NCI-H748 treated with DMSO at 0.1 percent for 48 hours (cell line): ENCODE measurements around the gene GPRC5B.
A peak's percentile ranks its signal among the peaks of the same experiment; 100 is the strongest.

Source experiments
- DNase-seq: peaks from one replicate; lab custom pipeline; 2025; lab: John Stamatoyannopoulos, UW

The GPRC5B gene, protein sequence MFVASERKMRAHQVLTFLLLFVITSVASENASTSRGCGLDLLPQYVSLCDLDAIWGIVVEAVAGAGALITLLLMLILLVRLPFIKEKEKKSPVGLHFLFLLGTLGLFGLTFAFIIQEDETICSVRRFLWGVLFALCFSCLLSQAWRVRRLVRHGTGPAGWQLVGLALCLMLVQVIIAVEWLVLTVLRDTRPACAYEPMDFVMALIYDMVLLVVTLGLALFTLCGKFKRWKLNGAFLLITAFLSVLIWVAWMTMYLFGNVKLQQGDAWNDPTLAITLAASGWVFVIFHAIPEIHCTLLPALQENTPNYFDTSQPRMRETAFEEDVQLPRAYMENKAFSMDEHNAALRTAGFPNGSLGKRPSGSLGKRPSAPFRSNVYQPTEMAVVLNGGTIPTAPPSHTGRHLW

DNA sequence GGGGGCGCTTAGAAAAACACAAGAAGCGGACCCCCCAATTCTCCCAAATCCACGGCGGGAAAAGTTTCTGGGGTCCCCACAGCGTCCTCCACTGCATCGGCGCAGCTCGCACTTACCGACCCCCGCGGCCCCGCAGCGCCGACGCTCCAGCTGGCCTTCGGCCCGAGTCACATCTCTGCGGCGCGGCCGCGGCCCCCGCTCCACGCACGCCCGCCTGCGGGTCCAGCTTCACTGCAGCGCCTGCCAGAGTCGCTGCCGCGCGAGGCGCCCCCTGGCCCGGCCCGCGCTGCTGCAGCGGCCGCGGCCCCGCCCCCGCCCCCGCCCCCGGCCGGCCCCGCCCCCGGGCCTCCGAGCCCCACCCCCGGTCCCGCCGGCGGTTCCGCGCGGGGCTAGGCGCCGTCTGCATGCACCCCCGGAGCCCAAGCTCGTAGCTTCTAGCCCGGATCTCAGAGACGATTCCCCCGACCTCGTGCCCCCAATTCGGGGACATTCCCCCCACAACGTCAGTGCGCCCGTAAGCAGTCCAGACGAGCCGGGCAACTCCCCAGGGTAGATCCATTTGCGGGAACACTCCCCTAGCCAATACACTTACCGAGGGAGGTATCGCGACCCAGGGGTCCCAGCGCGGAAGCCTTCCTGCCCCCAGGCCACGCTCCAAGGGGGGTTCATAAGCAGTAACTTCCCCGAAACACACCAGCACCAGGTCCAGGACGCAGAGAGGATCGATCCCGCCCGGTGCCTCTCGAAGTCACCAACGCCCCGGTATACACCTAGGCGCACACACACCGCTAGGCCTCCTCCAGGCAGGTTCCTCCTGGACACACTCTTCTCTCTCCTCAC, at the start of gene GPRC5B:
GPRC5B (minus strand) TSS at position 238 of the 840 bp plus-strand sequence. CDS start 12,003 bp downstream, outside the sequence.
- no peak for DNase-seq

DNA sequence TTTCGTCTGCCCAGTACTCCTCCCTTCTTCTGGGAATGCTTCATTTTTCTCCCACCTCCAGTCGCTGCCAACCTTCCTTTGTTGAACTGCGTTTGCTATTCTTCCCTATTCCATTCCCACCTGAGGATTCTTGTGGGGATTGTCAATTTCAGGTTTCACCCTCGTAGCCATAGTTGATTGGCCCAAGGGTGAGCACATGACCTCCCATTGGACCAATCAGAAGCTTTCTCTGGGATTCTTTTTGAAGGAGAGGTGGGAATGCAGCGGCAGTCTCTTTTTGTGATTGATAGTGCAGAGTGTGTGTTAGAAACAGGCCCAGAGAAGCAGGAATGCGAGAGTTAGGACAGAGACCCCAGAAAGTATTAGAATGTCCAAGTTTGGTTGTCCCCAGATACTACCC, 49.1 kb upstream of the GPRC5B start:
- DNase-seq, result no peak

DNA sequence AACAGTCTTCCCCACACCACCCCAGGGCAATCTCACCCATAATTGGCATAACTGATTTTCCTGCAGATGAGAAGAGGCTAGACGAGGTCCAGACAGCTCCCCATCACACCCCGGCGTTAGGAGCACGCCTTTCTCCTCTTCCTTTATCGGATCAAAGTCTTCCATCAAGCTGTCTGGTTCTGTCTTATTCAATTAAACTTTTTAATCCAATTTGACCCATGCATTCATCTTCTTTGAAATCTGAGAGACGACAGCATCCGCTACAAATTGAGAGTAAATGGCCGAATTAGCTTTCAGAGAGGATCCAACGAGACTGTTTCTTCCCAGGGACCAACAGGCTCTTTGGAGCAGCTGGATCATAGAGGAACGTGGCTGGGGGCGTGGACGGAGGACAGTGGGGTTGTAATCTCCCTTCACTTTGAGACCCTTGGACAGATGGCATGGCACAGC, 44.4 kb upstream of the GPRC5B start:
- DNase-seq, result no peak

DNA sequence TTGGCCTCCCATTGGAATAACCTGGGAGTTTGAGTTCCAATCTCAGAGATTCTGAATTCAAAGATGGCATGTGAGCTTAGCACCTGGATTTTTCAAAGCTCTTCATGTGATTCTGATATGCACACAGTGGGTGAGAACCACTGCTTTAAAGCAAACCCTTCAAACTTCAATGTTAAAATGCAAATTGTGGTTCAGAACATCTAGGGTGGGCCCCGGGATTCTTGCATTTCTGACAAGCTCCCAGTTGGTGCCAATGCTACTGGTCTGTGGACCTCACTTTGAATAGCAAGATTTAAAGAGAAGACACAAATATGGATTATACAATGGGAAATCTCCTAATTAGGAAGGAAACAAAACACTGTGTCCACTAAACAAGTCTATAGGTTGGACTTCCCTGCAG, 43.8 kb upstream of the GPRC5B start:
- DNase-seq, result no peak

DNA sequence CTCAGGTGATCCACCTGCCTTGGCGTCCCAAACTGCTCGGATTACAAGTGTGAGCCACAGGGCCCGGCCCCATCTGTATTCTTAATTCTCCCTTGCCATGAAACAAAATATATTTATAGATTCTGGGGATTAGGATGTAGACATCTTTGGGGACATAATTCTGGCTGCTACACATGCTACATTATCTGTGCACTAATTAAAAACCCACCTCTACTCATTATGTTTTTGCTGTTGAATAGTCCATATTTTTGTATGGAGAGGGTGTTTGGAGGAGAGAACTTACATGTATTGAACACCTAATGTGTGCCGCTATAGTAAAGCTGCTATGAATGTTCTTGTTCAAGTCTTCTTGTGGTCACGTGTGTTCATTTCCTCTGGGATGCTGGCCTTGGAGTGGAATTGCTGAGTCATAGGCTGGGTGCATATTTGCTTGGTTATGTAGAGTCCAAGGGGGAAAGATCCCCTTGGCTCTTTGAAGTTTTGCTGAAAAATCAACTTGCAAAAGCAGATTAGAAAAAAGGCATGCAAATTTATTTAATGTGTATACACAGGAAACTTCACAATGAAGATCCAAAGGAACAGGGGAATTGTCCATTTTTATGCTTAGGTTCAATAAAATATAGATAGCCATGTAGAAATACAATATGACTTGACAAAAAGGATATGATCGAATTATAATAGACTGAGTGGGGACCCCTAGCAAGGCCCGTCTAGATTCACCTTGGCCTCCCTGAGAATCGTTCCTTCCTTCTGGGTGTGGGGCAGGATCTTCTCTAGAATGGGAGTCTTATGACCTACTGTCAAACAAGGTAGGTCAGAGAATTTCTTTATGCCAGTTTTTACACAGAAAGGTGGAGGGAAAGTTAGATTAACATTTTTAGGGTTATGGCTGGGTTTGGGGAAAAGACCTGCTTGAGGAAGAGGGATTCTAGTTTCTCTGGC, 42.1 kb upstream of the GPRC5B start:
- no peak for DNase-seq

DNA sequence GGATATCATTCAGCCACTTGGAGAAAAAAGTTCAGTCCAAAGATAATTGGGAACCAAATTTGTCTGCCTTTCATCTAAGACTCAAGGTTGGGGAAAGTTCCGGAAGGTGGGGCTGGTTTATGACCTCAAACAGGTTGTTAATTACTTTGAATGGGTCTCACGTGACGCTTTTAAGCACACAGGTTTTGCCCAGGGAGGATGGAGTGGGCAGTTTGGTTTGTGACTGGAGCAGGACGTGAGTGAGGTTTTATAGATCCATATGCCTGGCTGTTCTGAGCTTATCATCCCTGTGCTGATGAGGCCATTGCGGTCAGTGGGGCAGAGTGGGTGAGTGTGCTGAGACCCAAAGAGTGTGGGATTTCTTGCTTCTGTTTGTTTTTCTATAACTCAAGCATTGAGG, 38.7 kb upstream of the GPRC5B start:
- no peak for DNase-seq

DNA sequence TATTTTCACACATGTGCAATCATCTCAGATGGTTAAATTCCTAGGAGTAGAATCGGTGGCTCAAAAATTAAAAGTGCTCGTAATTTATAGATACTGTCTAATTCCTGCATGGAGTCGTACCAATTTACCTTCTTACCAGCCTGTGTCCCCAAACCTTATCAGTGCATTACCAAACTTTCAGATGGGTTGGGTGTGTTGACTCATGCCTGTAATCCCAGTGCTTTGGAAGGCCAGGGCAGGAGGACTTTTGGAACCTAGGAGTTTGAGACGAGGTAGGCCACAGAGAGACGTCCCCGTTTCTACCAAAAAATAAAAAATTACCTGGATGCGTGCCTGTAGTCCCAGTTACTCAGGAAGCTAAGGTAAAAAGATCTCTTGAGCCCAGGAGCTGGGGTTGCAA, 34.5 kb upstream of the GPRC5B start:
- no peak for DNase-seq

DNA sequence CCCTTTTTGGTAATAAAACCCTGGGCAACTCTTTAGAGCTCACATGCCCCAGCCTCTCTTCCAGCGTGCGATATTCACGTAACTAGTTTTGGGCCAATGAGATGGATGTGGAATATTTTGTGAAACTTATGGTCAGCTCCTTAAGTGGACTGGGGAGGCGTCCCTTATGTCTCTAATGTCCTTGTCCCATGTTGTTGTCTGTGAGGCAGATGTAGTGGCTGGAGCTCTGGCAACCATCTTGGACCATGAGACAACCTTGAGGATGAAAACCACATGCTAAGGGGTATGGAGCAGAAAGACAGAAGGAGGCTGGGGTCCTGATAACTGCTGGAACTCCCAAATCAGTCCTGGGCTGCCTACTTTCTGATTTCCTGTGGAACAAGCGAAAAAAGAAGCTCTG, 31.4 kb upstream of the GPRC5B start:
- DNase-seq, result no peak

DNA sequence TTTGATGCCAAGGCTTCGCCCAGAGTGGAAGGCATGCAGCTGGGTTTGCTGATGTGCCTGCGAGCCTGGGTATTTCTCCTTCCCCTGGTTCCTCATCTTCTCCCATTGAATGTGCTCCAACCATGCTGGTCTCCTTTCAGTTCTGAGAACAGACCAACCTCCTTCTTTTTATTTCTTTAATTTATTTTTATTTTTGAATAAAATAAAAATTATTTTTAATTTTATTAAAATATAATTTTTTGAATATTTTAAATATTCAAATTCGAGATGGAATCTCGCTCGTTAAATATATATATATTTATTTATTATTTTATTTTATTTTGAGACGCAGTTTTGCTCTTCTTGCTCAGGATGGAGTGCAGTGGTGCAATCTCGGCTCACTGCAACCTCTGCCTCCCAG, 30.2 kb upstream of the GPRC5B start:
- DNase-seq, result no peak

DNA sequence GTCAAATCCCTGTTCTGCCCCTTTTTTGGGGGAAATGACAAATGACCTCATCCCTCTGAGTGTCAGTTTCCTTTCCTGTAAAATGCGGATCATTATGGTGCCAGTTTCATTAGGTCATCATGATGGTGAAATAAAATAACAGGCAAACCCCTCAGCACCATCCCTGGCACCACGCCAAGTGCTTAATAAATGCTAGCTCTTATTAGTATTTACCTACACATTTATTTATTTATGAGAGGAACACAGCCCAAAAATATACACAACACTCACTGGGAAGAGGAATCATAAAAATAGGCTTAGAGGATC, 28.6 kb upstream of the GPRC5B start:
- DNase-seq, result no peak

DNA sequence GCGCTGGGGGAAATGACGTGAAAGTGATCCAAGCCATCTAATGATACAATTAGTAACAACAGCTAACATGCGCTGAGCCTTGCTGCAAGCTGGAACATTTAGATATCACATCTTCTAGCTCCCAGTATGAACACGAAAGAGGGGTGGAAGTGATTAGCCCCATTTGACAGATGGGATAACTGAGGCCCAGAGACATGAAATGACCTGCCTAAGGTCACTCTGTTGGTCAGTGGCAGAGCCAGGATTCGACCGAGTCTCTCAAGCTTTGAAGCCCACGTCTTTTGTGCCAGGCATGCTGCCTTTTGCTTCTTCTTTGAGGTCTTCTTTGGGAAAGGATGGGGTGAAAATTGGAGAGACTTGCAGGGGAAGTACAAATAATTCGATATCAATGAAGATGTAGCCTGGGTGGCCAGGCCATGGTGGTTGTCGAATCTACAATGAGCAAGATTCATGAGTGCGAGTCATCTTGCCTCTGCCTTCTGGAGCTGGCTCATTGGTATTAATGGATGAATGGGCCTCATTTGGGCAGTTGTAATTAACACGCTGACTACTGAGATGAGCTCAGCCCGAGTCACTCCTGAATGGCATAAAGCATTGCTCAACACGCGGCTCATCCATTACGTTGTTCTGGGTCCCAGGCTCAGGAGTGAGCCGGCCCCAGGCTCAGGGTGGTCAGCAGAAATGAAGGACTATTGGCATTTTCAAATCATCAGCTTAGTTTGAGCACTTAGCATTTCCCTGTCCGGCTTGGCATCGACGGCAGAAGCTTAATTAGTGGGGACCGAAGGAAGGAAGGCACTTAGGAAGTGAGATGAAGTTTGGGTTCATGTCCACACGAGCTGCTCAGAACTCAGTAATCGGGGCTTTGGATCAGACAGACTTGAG, 28.0 kb upstream of the GPRC5B start:
- no peak for DNase-seq

DNA sequence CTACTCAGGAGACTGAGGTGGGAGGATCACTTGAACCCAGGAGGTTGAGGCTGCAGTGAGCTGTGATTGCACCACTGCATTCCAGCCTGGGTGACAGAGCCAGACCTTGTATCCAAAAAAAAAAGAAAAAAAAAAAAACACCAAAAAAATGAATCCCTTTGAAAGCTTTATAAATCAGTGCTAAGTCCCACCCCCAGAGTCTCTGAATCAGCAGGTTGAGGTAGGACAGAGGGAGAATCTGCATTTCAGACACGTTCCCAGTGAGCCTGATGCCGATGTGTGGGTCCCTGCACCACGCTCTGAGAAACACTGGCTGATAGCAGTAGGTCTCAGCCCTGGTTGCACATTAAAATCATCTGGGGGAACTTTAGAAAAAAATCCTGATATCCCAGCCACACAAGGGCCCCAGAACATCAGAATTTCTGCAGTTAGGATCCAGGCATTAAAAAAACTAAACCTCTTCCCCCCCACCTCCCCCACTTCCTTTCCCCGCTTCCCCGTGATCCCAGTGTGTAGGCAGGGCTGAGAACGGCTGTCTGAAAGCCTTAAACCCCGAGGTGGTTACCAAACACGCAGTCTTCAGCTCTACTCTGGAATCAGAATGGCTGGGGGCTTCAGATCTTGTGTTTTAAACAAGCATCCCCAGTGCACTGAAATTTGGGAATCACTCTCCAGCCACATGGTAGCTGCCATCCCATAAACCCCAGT, 27.3 kb upstream of the GPRC5B start:
- DNase-seq, result no peak

DNA sequence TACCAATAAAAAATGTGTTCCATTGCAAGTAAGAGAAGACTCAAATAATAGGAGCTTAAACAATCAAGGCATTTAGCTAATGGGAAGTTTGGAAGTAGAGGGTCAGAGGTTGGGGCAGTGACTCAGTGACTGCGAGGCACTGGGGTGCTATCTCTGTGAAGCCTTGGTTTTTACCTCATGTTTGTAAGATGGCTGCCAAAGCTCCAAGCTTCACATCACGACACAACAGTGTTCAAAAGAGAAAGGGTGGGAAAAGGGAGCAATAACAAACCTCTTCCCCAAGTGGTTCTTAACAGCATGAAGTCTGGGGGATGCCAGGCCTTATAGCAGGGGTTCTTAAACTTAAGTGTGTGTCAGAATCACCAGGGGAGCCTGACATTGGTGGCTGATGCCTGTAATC, 26.6 kb upstream of the GPRC5B start:
- no peak for DNase-seq

DNA sequence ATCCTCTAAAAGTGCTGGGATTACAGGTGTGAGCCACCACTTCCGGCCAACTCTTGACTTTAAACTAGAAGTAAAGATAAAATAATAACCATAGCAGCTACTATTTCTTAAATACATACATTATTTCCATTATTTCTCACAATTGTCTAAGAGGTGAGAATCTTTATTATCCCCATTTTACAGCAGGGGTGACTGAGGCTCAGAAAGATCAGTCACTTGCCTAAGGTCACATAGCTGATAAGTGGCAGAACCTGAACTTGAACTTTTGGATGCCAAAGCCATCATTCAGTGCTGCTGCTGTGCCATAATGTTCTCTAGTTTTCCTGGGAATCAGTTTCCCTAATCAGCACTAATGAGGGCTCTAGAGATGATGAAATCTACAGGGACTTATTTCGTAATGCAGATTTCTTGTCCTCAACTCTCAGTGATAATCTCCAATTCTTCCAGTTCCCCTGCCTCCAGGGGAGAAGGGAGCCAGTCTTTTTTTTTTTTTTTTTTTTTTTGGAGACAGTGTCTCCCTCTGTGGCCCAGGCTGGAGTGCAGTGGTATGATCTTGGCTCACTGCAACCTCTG, 25.2 kb upstream of the GPRC5B start:
- no peak for DNase-seq

DNA sequence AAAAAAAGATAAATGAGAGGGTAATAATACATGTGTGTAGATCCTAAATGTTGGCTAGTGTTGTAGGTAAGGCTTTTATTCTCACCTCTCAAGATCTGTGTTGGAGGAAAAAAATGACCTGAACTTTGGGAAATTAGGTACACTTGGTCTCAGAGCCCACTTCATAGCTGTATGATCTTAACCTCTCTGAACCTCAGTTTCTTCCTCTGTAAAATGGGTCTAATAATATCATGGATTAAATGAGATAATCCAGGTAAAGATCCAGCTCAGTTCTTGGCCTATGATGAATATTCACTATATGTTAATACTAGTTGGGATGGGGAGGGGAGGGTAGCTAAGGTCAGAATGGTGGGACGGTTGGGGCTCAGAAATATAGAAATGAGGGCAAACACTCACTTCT, 24.3 kb upstream of the GPRC5B start:
- no peak for DNase-seq

DNA sequence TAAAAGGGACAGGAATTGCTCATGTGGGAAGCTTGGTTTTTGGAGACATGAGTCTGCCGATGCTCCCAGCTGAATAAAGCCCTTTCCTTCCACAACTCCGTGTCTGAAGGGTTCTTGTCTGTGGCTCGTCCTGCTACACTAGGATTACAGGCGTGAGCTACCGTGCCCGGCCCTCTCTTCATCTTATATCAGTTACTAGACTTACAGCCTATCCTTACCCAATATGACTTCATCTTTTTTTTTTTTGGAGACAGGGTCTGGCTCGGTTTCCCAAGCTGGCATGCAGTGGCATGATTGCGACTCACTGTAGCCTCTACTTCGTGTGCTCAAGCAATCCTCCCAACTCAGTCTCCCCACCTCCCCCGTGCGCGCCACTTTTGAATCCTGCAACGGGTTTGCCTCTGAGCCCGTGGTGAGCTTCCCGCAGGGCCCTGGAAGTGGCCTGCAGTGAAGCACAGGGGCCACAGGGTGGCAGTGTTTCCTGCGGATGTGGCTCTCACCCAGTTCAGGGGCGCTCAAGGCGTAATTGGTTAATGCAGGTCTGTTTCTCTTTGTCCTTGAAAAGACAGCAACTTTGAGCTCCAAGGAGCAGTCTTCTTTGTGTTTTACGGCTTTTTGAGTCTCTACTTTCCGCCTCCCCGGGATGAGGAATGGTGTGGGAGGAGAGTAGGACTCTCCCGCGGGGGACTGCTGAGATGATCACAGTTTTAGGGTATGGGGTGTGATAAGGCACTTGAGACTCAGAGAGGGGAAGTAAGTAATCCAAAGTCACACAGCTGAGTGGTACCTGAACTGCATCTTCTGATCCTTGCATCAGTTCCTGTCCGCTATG, 22.7 kb upstream of the GPRC5B start:
- DNase-seq, result peak; percentile 44

DNA sequence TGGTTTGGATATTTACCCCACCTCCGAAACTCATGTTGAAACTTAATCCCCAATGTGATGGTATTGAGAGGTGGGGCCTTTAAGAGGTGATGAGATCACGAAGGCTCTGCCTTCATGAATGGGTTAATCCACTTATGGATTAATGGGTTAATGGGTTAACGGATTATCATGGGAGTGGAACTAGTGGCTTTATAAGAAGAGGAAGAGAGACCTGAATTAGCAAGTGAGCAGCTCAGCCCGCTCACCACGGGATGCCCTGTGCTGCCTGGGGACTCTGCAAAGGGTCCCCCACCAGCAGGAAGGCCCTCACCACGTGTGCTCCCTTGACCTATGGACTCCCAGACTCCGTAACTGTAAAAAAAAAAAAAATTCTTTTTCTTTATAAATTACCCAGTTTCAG, 16.5 kb upstream of the GPRC5B start:
- no peak for DNase-seq

DNA sequence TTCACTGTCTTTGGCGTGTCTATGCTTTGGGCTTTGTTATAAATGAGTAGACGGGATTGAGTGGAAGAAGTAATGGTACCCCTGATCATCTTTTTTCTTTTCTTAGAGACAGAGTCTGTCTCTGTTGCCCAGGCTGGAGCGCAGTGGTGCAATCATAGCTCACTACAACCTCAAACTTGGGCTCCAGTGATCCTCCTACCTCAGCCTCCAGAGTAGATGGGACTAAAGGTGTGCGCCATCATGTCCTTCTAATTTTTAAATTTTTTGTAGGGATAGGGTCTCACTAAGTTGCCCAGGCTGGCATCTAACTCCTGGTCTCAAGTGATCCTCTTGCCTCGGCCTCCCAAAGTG, 14.9 kb upstream of the GPRC5B start:
- no peak for DNase-seq

DNA sequence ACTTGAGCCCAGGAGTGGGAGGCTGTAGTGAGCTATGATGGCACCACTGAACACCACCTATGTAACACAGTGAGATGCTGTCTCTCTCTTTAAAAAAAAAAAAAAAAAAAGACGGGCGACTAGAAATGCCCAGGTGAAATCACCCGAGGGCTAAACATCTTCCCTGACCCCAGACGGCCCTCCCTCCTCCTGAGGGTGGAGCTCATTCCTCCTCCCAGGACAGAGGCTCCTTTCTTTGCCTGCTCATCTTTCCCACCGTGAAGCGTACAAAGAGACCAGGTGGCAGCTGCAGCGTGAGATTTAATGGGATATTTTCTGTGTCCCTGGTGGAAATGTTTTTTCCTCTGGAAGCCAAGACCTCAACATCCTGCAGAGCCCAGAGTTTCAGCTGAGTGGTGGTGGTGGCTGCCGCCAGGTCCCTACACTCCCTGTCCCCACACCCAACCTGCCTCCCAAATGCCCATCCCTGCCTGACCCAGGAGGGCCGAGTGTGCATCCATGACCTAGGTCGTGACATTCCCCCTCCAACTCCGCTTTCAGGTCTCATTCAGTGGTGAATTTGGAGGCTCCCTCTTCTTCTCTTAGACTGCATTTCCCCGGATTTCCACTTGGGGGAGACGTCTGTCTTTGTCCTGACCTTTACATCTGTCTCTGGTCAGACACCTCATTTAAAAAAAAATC, 14.4 kb upstream of the GPRC5B start:
- DNase-seq, result peak; percentile 51
